GM21737 (cell line): Measurements from ENCODE around the gene TAF11L6.
"Not testable (repeated sequence)": the region's sequence is repeated elsewhere in the genome, so short reads cannot be mapped to it uniquely, and the experiment has no call there.

ENCODE experiments used
- ATAC-seq: cut with Tn5 transposase; IDR thresholded peaks from one replicate; pipeline ENCODE4 v1.9.1; 2021; ENCODE audit warnings: mild to moderate bottlenecking, moderate library complexity; ENCODE audit not compliant: unreplicated experiment

The TAF11L6 gene

GRCh38 chr5:17528369-17528768 is at the start of gene TAF11L6:
Gene TAF11L6, plus strand, starts transcription at chr5:17528669.
- not testable (repeated sequence) for ATAC-seq

GRCh38 chr5:17481378-17481777 is 47.1 kb upstream of the TAF11L6 start:
- no peak for ATAC-seq

DNA sequence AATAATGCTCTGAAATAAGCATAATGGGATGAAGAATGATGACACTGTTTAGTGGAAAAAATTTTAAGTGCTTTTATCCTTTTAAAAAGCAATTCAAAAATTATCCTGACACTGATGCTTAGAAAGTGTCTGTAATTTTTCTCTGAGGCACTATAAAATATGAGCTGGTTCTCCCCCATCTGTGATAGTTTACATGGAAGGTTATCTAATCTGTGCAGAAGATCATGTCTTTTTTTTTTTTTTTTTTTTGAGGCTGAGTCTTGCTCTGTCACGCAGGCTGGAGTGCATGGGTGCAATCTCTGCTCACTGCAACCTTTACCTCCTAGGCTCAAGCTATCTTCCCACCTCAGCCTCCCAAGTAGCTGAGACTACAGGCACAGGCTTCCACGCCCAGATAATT is 45.7 kb upstream of the TAF11L6 start:
- no peak for ATAC-seq

- ATAC-seq, result not testable (repeated sequence)
Measured at GRCh38 chr5:17486464-17487173, 41.9 kb upstream of the TAF11L6 start.

DNA sequence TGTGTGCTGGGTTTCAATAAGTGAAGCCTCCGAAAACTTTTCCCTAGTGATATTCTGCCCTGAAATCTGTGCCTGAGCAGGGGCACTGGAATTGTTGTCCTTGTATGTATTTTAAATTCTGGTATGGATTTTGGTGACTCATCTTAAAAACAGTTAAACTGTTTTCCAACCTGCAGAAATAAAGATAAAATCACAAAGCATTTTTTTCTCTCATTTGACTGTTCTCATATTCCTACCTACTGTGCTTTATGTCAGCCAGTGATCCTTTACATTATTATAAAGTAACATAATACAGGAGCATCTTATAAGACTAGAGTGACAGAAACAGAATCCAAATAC is 41.3 kb upstream of the TAF11L6 start:
- ATAC-seq, result no peak

DNA sequence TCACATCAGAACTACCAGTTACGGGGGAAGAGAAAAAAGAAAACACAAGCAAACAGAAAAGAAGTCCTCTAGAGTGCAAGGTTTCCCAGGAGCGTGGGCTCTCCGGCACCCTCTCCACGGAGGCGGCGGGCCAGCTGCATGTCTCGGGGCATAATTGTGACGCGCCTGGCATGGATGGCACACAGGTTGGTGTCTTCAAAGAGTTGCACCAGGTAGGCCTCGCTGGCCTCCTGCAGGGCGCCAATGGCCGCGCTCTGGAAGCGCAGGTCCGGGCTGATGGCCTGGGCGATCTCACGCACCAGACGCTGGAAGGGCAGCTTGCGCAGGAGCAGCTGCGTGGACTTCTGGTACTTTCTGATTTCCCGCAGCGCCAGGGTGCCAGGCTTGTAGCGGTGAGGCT is 37.2 kb upstream of the TAF11L6 start:
- not testable (repeated sequence) for ATAC-seq

DNA sequence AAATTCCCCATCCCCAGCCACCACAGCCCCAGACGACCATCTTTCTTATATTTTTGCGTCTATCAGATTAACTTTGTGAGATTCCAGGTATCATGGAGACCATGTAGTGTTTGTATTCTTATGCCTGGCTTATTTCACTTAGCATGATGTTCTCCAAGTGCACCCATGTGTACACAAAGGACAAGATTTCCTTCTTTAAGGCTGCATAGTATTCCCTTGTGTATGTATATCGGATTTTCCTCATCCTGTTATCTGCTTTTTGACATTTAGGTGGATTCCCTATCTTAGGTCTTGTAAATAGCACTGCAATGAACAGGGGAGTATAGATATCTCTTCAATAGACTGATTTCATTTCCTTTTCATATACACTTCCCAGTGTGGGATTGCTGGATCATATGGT is 35.7 kb upstream of the TAF11L6 start:
- ATAC-seq, result no peak

GRCh38 chr5:17497446-17497845 is 31.0 kb upstream of the TAF11L6 start:
- ATAC-seq, result no peak

DNA sequence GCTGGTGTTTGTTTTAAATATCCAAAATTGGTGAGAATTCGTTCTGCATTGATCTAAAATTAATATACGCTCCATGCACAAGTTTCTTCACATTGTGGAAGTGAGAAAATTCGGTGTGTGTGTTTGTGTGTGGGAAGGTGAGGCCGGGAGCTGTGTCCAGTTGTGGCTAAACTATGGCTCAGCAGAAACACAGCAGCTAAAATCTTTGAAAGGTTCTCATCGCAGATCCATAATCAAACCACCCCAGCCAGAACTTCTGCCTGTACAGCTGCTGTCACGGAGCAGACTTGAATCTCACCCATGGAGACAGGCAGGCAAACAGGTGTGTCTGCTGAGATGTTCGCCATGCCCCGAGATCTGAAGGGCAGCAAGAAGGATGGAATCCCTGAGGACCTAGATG is 30.5 kb upstream of the TAF11L6 start, which contains the start of gene TAF11L2:
TSS of gene TAF11L2 (plus strand) at position 301 of the 400 bp plus-strand sequence.
- not testable (repeated sequence) for ATAC-seq

DNA sequence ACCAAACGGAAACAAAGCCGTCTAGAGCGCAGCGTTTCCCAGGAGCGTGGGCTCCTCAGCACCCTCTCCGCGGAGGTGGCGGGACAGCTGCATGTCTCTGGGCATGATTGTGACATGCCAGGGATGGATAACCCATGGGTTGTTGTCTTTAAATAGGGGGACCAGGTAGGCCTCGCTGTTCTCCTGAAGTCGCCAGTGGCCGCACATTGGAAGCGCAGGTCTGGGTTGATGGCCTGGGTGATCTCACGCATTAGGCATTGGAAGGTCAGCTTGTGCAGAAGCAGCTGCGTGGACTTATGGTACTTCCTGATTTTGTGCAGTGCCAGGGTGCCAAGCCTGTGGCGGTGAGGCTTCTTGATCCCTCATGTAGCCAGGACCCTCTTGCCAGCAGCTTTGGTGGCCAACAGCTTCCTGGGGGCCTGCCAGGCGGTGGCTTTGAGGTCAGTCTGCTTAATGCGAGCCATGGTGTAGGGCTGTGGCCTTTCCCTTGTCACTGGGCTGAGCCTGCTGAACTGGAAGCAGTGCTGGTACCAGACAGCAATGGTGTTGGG is 16.6 kb upstream of the TAF11L6 start:
- no peak for ATAC-seq

DNA sequence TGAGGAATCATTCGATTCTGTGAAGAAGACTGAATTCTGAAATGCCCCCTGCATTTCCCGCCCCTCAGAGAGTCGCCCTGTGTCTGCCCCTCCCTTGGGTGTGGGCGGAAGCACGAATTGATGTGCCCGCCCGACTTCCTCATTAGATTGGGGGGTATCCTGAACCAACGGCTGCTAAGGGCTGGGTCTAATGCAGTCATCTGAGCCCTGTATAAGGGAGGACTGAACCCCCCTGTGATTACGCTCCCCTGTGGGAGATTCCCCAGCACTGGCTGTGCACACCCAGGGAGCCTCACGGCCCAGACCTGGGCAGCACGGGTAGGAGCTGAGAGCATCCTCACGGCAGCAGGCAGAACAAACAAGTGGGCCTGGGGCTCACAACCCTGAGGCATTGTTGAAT is 10.9 kb upstream of the TAF11L6 start:
- ATAC-seq, result not testable (repeated sequence)

- not testable (repeated sequence) for ATAC-seq
Measured at GRCh38 chr5:17518067-17518466, 10.4 kb upstream of the TAF11L6 start, which contains the start of gene TAF11L3. Gene TAF11L3, plus strand, starts transcription at chr5:17518367.

DNA sequence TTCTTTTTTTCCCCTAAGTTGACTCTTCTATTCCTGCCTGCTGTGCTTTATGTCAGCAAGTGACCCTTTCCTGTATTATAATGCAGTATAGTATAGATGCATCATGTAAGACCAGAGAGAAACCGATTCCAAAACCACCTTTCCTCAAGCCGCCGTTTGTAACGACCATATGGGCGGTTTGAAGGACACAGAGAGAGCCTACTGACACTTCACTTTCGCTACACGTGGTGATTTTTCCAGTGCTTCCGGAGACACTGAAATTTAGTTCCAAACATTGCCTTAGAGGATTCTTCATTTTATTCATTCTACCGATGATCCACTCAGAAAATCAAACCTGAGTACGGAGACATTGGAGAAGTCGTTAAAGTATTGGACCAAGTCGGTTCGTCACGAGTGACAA is 9.0 kb upstream of the TAF11L6 start:
- not testable (repeated sequence) for ATAC-seq

DNA sequence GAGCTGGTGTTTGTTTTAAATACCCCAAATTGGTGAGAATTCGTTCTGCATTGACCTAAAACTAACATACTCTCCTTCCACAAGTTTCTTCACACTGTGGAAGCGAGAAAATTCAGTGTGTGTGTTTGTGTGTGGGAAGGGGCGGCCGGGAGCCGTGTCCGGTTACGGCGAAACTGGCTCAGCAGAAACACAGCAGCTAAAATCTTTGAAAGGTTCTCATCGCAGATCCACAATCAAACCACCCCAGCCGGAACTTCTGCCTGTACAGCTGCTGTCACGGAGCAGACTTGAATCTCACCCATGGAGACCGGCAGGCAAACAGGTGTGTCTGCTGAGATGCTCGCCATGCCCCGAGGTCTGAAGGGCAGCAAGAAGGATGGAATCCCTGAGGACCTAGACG is 7.0 kb upstream of the TAF11L6 start, which contains the start of gene TAF11L4:
TSS of gene TAF11L4 (plus strand) at position 301 of the 400 bp plus-strand sequence.
- not testable (repeated sequence) for ATAC-seq

DNA sequence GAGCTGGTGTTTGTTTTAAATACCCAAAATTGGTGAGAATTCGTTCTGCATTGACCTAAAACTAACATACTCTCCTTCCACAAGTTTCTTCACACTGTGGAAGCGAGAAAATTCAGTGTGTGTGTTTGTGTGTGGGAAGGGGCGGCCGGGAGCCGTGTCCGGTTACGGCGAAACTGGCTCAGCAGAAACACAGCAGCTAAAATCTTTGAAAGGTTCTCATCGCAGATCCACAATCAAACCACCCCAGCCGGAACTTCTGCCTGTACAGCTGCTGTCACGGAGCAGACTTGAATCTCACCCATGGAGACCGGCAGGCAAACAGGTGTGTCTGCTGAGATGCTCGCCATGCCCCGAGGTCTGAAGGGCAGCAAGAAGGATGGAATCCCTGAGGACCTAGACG is 3.5 kb upstream of the TAF11L6 start, which contains the start of gene TAF11L5:
TSS of gene TAF11L5 (plus strand) at position 301 of the 400 bp plus-strand sequence.
- ATAC-seq, result not testable (repeated sequence)

DNA sequence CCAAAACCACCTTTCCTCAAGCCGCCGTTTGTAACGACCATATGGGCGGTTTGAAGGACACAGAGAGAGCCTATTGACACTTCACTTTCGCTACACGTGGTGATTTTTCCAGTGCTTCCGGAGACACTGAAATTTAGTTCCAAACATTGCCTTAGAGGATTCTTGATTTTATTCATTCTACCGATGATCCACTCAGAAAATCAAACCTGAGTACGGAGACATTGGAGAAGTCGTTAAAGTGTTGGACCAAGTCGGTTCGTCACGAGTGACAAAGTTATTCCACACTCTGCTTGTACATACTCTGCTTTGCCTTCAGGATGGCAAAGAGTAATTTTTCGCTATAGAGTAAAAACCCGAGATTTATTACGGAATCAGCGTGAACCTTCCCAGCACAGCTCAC is 2.0 kb upstream of the TAF11L6 start:
- ATAC-seq, result not testable (repeated sequence)
